GM21447 (cell line): Measurements from ENCODE around the gene BEAN1.

Source experiments
- ATAC-seq: cut with Tn5 transposase; IDR thresholded peaks from one replicate; pipeline ENCODE4 v1.9.1; 2021; ENCODE audit not compliant: unreplicated experiment

Gene BEAN1

GRCh38 chr16:66427036-66427860 is at the start of gene BEAN1:
Gene BEAN1, plus strand, starts transcription at chr16:66427295. Its CDS starts 10,382 bp downstream, at chr16:66437677.
- no peak for ATAC-seq

- ATAC-seq = no peak
Observed at GRCh38 chr16:66377324-66377723, 49.8 kb upstream of the BEAN1 start.

GRCh38 chr16:66378741-66379570 is 48.1 kb upstream of the BEAN1 start:
- no peak for ATAC-seq

GRCh38 chr16:66379571-66379941 is 47.5 kb upstream of the BEAN1 start:
- no peak for ATAC-seq

- no peak for ATAC-seq
Observed at GRCh38 chr16:66380421-66380820, 46.7 kb upstream of the BEAN1 start.

GRCh38 chr16:66381585-66382170 is 45.4 kb upstream of the BEAN1 start:
- no peak for ATAC-seq

GRCh38 chr16:66382171-66382965 is 44.7 kb upstream of the BEAN1 start:
- no peak for ATAC-seq

GRCh38 chr16:66382966-66383299 is 44.2 kb upstream of the BEAN1 start:
- no peak for ATAC-seq

- ATAC-seq = no peak
Observed at GRCh38 chr16:66383551-66383950, 43.5 kb upstream of the BEAN1 start.

GRCh38 chr16:66385415-66385814 is 41.7 kb upstream of the BEAN1 start:
- no peak for ATAC-seq

- ATAC-seq = no peak
Observed at GRCh38 chr16:66386629-66387622, 40.2 kb upstream of the BEAN1 start.

GRCh38 chr16:66387817-66388332 is 39.2 kb upstream of the BEAN1 start:
- no peak for ATAC-seq

- no peak for ATAC-seq
Observed at GRCh38 chr16:66388350-66389139, 38.5 kb upstream of the BEAN1 start.

GRCh38 chr16:66389256-66390176 is 37.6 kb upstream of the BEAN1 start:
- no peak for ATAC-seq

- no peak for ATAC-seq
Observed at GRCh38 chr16:66390346-66391108, 36.6 kb upstream of the BEAN1 start.

- no peak for ATAC-seq
Observed at GRCh38 chr16:66391726-66392670, 35.1 kb upstream of the BEAN1 start.
